ENCODE results near the gene RFNG. TPM values are rescaled to one million over a fixed set of nuclear protein-coding genes. Genes with fewer than 3 reads are reported as not detected.
A peak's percentile ranks its signal among the peaks of the same experiment; 100 is the strongest.

The RFNG gene
- total and polyA plus RNA-seq, 2 of the 13 experiments (the other 11 are each of a cell fraction or from before 2014, with no cell fraction given) = 61.4 to 64.0 TPM

DNA sequence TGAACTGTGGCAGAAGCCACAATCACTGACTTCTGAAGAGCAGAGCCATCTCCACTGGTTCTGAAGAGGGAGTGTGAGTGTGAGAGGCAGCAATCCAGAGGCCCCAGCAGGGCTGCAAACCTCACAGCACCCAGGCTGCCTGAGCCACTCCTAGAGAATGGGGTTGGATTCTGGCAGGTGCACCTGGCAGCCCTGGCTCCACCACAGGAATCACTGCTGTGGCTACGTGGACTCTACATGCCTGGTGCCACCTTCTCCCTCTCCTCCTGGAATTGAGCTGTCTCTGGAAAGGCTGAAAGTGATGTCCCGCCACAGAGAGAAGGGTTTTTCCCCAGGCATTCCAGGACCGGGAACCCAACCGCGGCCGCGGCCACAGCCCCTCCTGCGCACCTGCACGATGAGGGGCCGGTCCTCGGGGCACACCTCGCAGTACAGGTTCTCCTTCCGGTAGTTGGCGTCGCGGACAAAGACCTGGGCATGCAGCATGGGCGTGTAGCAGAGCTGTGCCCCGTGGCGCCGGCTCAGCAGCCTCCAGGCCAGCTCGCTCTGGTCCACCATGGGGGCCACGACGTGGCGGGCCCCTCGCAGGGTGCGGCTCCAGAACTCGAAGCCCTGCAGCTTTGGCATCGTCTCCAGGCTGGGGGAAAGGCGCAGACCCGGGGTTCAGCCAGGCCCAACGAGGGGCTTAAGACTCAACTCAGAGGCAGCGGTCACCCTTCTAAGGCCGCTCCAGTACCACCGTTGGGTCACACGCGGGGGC is 13.0 kb upstream of the RFNG start (continued):
- TF ChIP-seq ZNF720 (CRISPR knock-in tag; IDR thresholded peaks at IDR 0.05) = no peak
- no peak for TF ChIP-seq ZNF256 (CRISPR knock-in tag; conservative IDR thresholded peaks at IDR 0.05)
- TF ChIP-seq TCF7 (IDR thresholded peaks at IDR 0.05; ENCODE audit: low read depth) = no peak
- TF ChIP-seq PLRG1 (conservative IDR thresholded peaks at IDR 0.05) = no peak
- TF ChIP-seq, protein P1, sequence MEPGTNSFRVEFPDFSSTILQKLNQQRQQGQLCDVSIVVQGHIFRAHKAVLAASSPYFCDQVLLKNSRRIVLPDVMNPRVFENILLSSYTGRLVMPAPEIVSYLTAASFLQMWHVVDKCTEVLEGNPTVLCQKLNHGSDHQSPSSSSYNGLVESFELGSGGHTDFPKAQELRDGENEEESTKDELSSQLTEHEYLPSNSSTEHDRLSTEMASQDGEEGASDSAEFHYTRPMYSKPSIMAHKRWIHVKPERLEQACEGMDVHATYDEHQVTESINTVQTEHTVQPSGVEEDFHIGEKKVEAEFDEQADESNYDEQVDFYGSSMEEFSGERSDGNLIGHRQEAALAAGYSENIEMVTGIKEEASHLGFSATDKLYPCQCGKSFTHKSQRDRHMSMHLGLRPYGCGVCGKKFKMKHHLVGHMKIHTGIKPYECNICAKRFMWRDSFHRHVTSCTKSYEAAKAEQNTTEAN (CRISPR knock-in tag; conservative IDR thresholded peaks at IDR 0.05) = no peak
- TF ChIP-seq BCL6 (CRISPR knock-in tag; IDR thresholded peaks at IDR 0.05) = no peak
- no peak for TF ChIP-seq CHD2 (IDR thresholded peaks at IDR 0.05; ENCODE audit: low read depth, low read length)
- TF ChIP-seq HMG20B (CRISPR knock-in tag; conservative IDR thresholded peaks at IDR 0.05) = no peak
- no peak for TF ChIP-seq ZSCAN25 (CRISPR knock-in tag; IDR thresholded peaks at IDR 0.05)
- no peak for TF ChIP-seq JUNB (CRISPR knock-in tag; IDR thresholded peaks at IDR 0.05; ENCODE audit: borderline replicate concordance)
- TF ChIP-seq ERF (CRISPR knock-in tag; IDR thresholded peaks at IDR 0.05) = no peak
- TF ChIP-seq POLR2A (IDR thresholded peaks at IDR 0.05; ENCODE audit: insufficient read depth in 1 of 2, low read depth in 2 of 2, low read length in 2 of 2) = peak in 1 of 2 experiments; percentile 58; a peak in 2 of 4 replicates
- TF ChIP-seq, protein P2, sequence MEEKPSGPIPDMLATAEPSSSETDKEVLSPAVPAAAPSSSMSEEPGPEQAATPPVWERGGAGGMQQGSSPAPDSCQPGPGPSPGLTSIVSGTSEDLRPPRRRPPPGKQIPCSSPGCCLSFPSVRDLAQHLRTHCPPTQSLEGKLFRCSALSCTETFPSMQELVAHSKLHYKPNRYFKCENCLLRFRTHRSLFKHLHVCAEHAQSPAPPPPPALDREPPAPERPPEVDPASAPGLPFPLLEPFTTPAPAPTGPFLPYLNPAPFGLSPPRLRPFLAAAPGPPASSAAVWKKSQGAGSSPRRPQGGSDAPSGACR (CRISPR knock-in tag; IDR thresholded peaks at IDR 0.05) = no peak
- TF ChIP-seq, protein P3, sequence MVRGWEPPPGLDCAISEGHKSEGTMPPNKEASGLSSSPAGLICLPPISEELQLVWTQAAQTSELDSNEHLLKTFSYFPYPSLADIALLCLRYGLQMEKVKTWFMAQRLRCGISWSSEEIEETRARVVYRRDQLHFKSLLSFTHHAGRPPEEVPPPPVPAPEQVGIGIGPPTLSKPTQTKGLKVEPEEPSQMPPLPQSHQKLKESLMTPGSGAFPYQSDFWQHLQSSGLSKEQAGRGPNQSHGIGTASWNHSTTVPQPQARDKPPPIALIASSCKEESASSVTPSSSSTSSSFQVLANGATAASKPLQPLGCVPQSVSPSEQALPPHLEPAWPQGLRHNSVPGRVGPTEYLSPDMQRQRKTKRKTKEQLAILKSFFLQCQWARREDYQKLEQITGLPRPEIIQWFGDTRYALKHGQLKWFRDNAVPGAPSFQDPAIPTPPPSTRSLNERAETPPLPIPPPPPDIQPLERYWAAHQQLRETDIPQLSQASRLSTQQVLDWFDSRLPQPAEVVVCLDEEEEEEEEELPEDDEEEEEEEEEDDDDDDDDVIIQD (CRISPR knock-in tag; IDR thresholded peaks at IDR 0.05; ENCODE audit: low read depth) = no peak
- no peak for TF ChIP-seq ELF3 (CRISPR knock-in tag; IDR thresholded peaks at IDR 0.05)
- 0 out of 2 replicates have a peak, but pooled peaks have one; percentile 18 for TF ChIP-seq ZNF430 (CRISPR knock-in tag; IDR thresholded peaks at IDR 0.05)
- TF ChIP-seq TBX3 (IDR thresholded peaks at IDR 0.05; ENCODE audit: borderline replicate concordance) = 0 out of 2 replicates have a peak, but pooled peaks have one; percentile 15
- 0 out of 2 replicates have a peak, but pooled peaks have one; percentile 3 for TF ChIP-seq SP4 (CRISPR knock-in tag; IDR thresholded peaks at IDR 0.05)
- TF ChIP-seq, protein P4, sequence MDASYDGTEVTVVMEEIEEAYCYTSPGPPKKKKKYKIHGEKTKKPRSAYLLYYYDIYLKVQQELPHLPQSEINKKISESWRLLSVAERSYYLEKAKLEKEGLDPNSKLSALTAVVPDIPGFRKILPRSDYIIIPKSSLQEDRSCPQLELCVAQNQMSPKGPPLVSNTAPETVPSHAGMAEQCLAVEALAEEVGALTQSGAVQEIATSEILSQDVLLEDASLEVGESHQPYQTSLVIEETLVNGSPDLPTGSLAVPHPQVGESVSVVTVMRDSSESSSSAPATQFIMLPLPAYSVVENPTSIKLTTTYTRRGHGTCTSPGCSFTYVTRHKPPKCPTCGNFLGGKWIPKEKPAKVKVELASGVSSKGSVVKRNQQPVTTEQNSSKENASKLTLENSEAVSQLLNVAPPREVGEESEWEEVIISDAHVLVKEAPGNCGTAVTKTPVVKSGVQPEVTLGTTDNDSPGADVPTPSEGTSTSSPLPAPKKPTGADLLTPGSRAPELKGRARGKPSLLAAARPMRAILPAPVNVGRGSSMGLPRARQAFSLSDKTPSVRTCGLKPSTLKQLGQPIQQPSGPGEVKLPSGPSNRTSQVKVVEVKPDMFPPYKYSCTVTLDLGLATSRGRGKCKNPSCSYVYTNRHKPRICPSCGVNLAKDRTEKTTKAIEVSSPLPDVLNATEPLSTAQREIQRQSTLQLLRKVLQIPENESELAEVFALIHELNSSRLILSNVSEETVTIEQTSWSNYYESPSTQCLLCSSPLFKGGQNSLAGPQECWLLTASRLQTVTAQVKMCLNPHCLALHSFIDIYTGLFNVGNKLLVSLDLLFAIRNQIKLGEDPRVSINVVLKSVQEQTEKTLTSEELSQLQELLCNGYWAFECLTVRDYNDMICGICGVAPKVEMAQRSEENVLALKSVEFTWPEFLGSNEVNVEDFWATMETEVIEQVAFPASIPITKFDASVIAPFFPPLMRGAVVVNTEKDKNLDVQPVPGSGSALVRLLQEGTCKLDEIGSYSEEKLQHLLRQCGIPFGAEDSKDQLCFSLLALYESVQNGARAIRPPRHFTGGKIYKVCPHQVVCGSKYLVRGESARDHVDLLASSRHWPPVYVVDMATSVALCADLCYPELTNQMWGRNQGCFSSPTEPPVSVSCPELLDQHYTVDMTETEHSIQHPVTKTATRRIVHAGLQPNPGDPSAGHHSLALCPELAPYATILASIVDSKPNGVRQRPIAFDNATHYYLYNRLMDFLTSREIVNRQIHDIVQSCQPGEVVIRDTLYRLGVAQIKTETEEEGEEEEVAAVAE (CRISPR knock-in tag; IDR thresholded peaks at IDR 0.05; ENCODE audit: borderline replicate concordance) = no peak
- TF ChIP-seq, protein P5, sequence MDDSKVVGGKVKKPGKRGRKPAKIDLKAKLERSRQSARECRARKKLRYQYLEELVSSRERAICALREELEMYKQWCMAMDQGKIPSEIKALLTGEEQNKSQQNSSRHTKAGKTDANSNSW (CRISPR knock-in tag; IDR thresholded peaks at IDR 0.05; ENCODE audit: borderline replicate concordance) = no peak
- TF ChIP-seq ARNT (IDR thresholded peaks at IDR 0.05) = no peak
- TF ChIP-seq, protein P6, sequence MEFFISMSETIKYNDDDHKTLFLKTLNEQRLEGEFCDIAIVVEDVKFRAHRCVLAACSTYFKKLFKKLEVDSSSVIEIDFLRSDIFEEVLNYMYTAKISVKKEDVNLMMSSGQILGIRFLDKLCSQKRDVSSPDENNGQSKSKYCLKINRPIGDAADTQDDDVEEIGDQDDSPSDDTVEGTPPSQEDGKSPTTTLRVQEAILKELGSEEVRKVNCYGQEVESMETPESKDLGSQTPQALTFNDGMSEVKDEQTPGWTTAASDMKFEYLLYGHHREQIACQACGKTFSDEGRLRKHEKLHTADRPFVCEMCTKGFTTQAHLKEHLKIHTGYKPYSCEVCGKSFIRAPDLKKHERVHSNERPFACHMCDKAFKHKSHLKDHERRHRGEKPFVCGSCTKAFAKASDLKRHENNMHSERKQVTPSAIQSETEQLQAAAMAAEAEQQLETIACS (CRISPR knock-in tag; IDR thresholded peaks at IDR 0.05) = 0 out of 2 replicates have a peak, but pooled peaks have one; percentile 11
